CMK (cell line): Measurements from ENCODE around the gene NASP.

Experiments
- DNase-seq: peaks from one replicate; pipeline ENCODE4 v3.0.0-alpha.2; 2010; ENCODE audit warnings: low read depth

The NASP gene

GRCh38 chr1:45667321-45668111 is 83.7 kb downstream of the NASP start:
- DNase-seq: no peak
